GM12891 (cell line): ENCODE measurements around the gene TDP1.

Experiments used
- DNase-seq: peaks from one replicate; pipeline ENCODE4 v3.0.0; 2011; ENCODE audit warnings: low spot score; ENCODE audit not compliant: insufficient read length
- FAIRE-seq: peaks from 2 replicates; lab custom pipeline; 2011; peaks lifted over from hg19 to GRCh38; lab: Jason Lieb, UNC
- PAX5 ChIP-seq: IDR thresholded peaks from 2 replicates; pipeline ENCODE4 v1.6.1; 2011; ENCODE audit warnings: low read length, moderate library complexity, mild to moderate bottlenecking; ENCODE audit not compliant: insufficient read depth, severe bottlenecking
- POLR2A ChIP-seq: IDR thresholded peaks from 2 replicates; pipeline ENCODE4 v1.6.1; 2011; ENCODE audit warnings: low read depth, low read length, control low read depth
- POLR2AphosphoS5 ChIP-seq: IDR thresholded peaks from 2 replicates; pipeline ENCODE4 v1.6.1; 2011; ENCODE audit warnings: low read depth, low read length, control low read depth
- POU2F2 ChIP-seq: IDR thresholded peaks from 2 replicates; pipeline ENCODE4 v1.6.1; 2011; ENCODE audit warnings: low read depth, mild to moderate bottlenecking, control low read depth, low read length, moderate library complexity
- SPI1 ChIP-seq: IDR thresholded peaks from 2 replicates; pipeline ENCODE4 v1.6.1; 2011; ENCODE audit warnings: low read depth, low read length, control low read depth
- TAF1 ChIP-seq: IDR thresholded peaks from 2 replicates; pipeline ENCODE4 v1.6.1; 2011; ENCODE audit warnings: low read depth, low read length, control low read depth

The TDP1 gene

GRCh38 chr14:89915114-89915878 is 40.4 kb upstream of the TDP1 start:
- no peak for TF ChIP-seq POU2F2
- TF ChIP-seq POLR2A = no peak
- no peak for TF ChIP-seq TAF1
- no peak for TF ChIP-seq PAX5
- TF ChIP-seq SPI1 = no peak
- no peak for TF ChIP-seq POLR2AphosphoS5
- peak; percentile 10 for DNase-seq
- peak; percentile 41 for FAIRE-seq

- FAIRE-seq = no peak
- TF ChIP-seq TAF1 (no peak), POU2F2 (no peak), POLR2AphosphoS5 (no peak), PAX5 (no peak), SPI1 (no peak), POLR2A (no peak)
These were observed 37.0 kb upstream of the TDP1 start for GRCh38 chr14:89918721-89919120.

GRCh38 chr14:89920056-89920455 is 35.7 kb upstream of the TDP1 start:
- FAIRE-seq = no peak

More at GRCh38 chr14:89918721-89919120, 37.0 kb upstream of the TDP1 start:
- DNase-seq = no peak

GRCh38 chr14:89921346-89921745 is 34.4 kb upstream of the TDP1 start:
- TF ChIP-seq POLR2A (no peak), POLR2AphosphoS5 (no peak), PAX5 (no peak), TAF1 (no peak), POU2F2 (no peak), SPI1 (no peak)
- DNase-seq (no peak), FAIRE-seq (no peak)

More at GRCh38 chr14:89920056-89920455, 35.7 kb upstream of the TDP1 start:
- TF ChIP-seq TAF1 (no peak), POU2F2 (no peak), PAX5 (no peak), SPI1 (no peak), POLR2A (no peak), POLR2AphosphoS5 (no peak)
- DNase-seq = no peak

GRCh38 chr14:89922031-89922907 is 33.5 kb upstream of the TDP1 start:
- DNase-seq (no peak), FAIRE-seq (no peak)
- TF ChIP-seq TAF1 (no peak), POLR2AphosphoS5 (no peak), POU2F2 (no peak), SPI1 (no peak), PAX5 (no peak), POLR2A (no peak)

GRCh38 chr14:89924268-89924667 is 31.5 kb upstream of the TDP1 start:
- FAIRE-seq (no peak), DNase-seq (no peak)
- TF ChIP-seq POLR2A (no peak), TAF1 (no peak)

- FAIRE-seq (no peak), DNase-seq (no peak)
- no peak for TF ChIP-seq POLR2AphosphoS5
These were observed 29.0 kb upstream of the TDP1 start for GRCh38 chr14:89926694-89927093.

- TF ChIP-seq TAF1 (no peak), POU2F2 (no peak), SPI1 (no peak), POLR2A (no peak), PAX5 (no peak), POLR2AphosphoS5 (no peak)
- DNase-seq (no peak), FAIRE-seq (no peak)
These were observed 28.4 kb upstream of the TDP1 start for GRCh38 chr14:89927186-89927865.

- FAIRE-seq (no peak), DNase-seq (no peak)
- TF ChIP-seq POLR2AphosphoS5 (no peak), PAX5 (no peak), POLR2A (no peak), TAF1 (no peak), SPI1 (no peak), POU2F2 (no peak)
These were observed 22.7 kb upstream of the TDP1 start for GRCh38 chr14:89933002-89933401.
